Tibial nerve (tissue), 3 donors: Measurements from ENCODE around the gene ZNF560.

ENCODE experiments used
- CTCF ChIP-seq, 5 experiments: fragments of 200-600 bp in 3 of 5; fragments of 450-650 bp in 2 of 5; sonication (generic) in 3 of 5; IDR thresholded peaks; one replicate each; pipeline ENCODE4 v1.5.1; 2016 to 2019; ENCODE audit warnings: antibody characterized with exemption in 5 of 5, mild to moderate bottlenecking in 3 of 5, moderate library complexity in 2 of 5
- POLR2A ChIP-seq, 2 donors: fragments of 450-650 bp; IDR thresholded peaks; one replicate each; pipeline ENCODE4 v1.6.1; 2017; ENCODE audit warnings: antibody characterized with exemption in 2 of 2, mild to moderate bottlenecking in 2 of 2, moderate library complexity in 2 of 2

- no peak for TF ChIP-seq POLR2A (IDR thresholded peaks at IDR 0.05)
- TF ChIP-seq CTCF (IDR thresholded peaks at IDR 0.05): no peak
Observed at GRCh38 chr19:9494096-9494495, 4.3 kb downstream of the ZNF560 start.
